ENCODE measurements around the gene TRAPPC14. TPM values are rescaled to one million over a fixed set of nuclear protein-coding genes. Genes with fewer than 3 reads are reported as not detected.
"Not testable (repeated sequence)": the region's sequence is repeated elsewhere in the genome, so short reads cannot be mapped to it uniquely, and the experiment has no call there.

The TRAPPC14 gene
- 10 to 100 TPM; 15.7 to 17.4 TPM for total RNA-seq

DNA sequence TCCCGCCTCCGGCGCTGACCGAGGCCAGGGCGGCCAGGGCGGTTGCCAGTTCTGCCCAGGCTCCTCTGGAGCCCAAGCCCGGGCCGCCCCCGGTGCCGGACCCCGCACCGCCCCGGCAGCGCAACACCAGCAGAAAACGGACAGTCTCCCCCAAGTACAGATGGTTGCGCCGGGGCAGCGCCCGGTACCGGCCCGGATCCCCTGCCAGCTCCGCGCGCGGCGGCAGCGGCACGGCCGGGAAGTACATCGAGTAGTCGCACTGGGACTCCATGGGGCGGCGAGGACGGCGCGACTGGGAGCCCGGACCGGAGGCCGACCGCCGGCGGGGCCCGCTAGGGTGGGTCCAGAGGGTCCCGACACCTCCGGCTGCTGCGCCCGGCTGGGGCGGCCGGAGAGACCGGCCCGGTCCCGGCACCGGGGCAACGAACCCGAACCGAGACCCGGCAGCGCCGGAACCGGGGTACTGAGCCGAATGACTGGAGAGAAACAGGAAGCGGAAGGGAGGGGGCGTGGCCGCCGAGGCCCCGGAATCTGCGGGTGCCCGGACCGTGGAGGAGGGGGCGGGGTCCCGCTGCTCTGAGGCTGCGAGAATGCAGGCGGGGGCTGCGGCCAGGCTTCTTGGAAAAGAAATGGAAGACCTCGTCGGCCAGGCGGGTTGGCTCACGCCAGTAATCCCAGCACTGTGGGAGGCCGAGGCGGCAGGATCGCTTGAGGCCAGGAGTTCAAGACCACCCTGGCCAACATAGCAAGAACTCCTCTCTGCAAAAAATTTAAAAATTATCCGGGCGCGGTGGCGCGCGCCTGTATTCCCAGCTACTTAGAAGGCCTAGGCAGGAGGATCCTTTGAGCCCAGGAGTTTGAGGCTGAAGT, at the start of gene TRAPPC14:
Gene TRAPPC14 (minus strand): TSS at position 495 of the 870 bp plus-strand sequence. CDS start 224 bp downstream, at position 271.
- H3K4me3 Mint-ChIP-seq = peak within 1 kb of the TSS; percentile 67
- intact Hi-C loops (cut with micrococcal nuclease) = no loop called here
- peaks cover 41% of the 10 kb centered on the region for H3K4me1 Mint-ChIP-seq (ENCODE audit: low read depth)
- POLR2A ChIA-PET = interaction anchor here (0.6 to 1.8 kb wide), 7 partner anchors 9 to 33 kb away, joined by 3 to 11 read pairs (median 3); partner anchors contain the start of genes GAL3ST4 and LAMTOR4
- DNase-seq = peak; percentile 96
- peak; percentile 74 for ATAC-seq
- H3K36me3 Mint-ChIP-seq (ENCODE audit: low read depth) = peaks cover 14% of the 10 kb centered on the region
- TF ChIP-seq, protein P1, sequence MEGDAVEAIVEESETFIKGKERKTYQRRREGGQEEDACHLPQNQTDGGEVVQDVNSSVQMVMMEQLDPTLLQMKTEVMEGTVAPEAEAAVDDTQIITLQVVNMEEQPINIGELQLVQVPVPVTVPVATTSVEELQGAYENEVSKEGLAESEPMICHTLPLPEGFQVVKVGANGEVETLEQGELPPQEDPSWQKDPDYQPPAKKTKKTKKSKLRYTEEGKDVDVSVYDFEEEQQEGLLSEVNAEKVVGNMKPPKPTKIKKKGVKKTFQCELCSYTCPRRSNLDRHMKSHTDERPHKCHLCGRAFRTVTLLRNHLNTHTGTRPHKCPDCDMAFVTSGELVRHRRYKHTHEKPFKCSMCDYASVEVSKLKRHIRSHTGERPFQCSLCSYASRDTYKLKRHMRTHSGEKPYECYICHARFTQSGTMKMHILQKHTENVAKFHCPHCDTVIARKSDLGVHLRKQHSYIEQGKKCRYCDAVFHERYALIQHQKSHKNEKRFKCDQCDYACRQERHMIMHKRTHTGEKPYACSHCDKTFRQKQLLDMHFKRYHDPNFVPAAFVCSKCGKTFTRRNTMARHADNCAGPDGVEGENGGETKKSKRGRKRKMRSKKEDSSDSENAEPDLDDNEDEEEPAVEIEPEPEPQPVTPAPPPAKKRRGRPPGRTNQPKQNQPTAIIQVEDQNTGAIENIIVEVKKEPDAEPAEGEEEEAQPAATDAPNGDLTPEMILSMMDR (IDR thresholded peaks at IDR 0.05) = no peak
- H3K27me3 Mint-ChIP-seq = no peaks in the 10 kb centered on the region
- CTCF ChIA-PET = interaction anchor here (0.7 to 2.4 kb wide), 6 partner anchors 7 to 32 kb away, joined by 3 to 9 read pairs (median 5); no protein-coding TSS in a partner anchor
- H3K27ac Mint-ChIP-seq = peak within 1 kb of the TSS; percentile 89
- H3K9me3 Mint-ChIP-seq = no peaks in the 10 kb centered on the region

DNA sequence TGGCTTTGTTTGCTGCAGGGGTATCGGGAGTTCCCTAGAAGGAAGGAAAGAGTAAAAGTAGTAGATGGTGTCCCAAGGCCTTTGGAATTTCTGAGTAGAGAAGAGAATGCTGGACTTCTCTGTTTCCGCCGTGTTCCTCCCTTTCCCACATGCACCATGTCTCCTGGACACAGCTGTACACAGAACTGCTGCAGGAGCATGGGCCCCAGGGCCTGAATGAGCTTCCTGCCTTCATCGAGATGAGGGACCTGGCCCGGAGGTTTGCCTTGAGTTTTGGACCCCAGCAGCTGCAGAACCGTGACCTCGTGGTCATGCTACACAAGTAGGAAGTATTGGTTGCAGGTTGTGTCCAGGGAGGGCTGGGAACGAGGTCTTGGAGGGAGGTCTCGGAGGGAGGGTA, 45.9 kb upstream of the TRAPPC14 start:
- Mint-ChIP-seq H3K4me1 (ENCODE audit: low read depth) (peaks cover 22% of the 10 kb centered on the region), H3K36me3 (ENCODE audit: low read depth) (no peaks in the 10 kb centered on the region), H3K27ac (no peak overlapping the region), H3K27me3 (no peaks in the 10 kb centered on the region), H3K9me3 (no peaks in the 10 kb centered on the region), H3K4me3 (no peak overlapping the region)
- no peak for ATAC-seq
- ChIA-PET POLR2A (no interaction called here), CTCF (interaction anchor here (0.9 to 1.2 kb wide), 3 partner anchors 12 to 14 kb away, joined by 3 to 6 read pairs (median 3); no protein-coding TSS in a partner anchor)
- no peak for DNase-seq
- TF ChIP-seq, protein P1 (IDR thresholded peaks at IDR 0.05) = no peak
- intact Hi-C loops (cut with micrococcal nuclease) = no loop called here

GRCh38 chr7:100200693-100201092, 42.2 kb upstream of the TRAPPC14 start:
- H3K27ac Mint-ChIP-seq = no peak overlapping the region
- no peak for DNase-seq
- intact Hi-C loops (cut with micrococcal nuclease) = no loop called here
- no peak overlapping the region for H3K4me3 Mint-ChIP-seq
- POLR2A ChIA-PET = interaction anchor here (0.6 kb wide), 1 partner anchor 31 kb away, joined by 3 read pairs; no protein-coding TSS in a partner anchor
- ATAC-seq = no peak
- TF ChIP-seq, protein P1 (IDR thresholded peaks at IDR 0.05) = no peak
- H3K36me3 Mint-ChIP-seq (ENCODE audit: low read depth) = no peaks in the 10 kb centered on the region
- CTCF ChIA-PET = interaction anchor here (1.3 to 4.8 kb wide), 2 partner anchors 12 to 68 kb away, joined by 5 to 33 read pairs; no protein-coding TSS in a partner anchor
- H3K9me3 Mint-ChIP-seq = no peaks in the 10 kb centered on the region
- no peaks in the 10 kb centered on the region for H3K27me3 Mint-ChIP-seq
- peaks cover 10% of the 10 kb centered on the region for H3K4me1 Mint-ChIP-seq (ENCODE audit: low read depth)

DNA sequence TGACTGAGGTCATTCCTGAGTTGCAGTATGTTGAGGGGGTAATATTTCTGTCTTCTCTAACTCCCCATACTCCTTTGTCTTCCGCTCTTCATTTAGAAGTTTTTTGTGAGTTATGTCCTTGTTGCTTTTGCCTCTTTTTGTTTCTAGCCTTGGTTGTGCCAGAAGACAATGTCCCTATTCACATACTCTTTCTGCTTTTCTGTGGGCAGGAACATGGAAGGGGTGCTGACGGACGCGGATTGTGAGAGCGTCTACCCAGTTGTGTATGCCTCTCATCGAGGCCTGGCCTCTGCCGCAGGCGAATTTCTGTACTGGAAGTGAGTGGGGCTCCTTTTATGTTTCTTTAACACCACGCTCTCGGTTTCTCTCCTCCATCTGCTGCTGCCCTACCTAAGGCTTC, 39.7 kb upstream of the TRAPPC14 start:
- no peak for DNase-seq
- ChIA-PET POLR2A (no interaction called here), CTCF (interaction anchor here (2.2 kb wide), 1 partner anchor 65 kb away, joined by 8 read pairs; no protein-coding TSS in a partner anchor)
- no peaks in the 10 kb centered on the region for H3K27me3 Mint-ChIP-seq
- H3K4me3 Mint-ChIP-seq = no peak overlapping the region
- H3K9me3 Mint-ChIP-seq = no peaks in the 10 kb centered on the region
- ATAC-seq = no peak
- peaks cover 13% of the 10 kb centered on the region for H3K4me1 Mint-ChIP-seq (ENCODE audit: low read depth)
- TF ChIP-seq, protein P1 (IDR thresholded peaks at IDR 0.05) = no peak
- no peaks in the 10 kb centered on the region for H3K36me3 Mint-ChIP-seq (ENCODE audit: low read depth)
- intact Hi-C loops (cut with micrococcal nuclease) = no loop called here
- no peak overlapping the region for H3K27ac Mint-ChIP-seq

DNA sequence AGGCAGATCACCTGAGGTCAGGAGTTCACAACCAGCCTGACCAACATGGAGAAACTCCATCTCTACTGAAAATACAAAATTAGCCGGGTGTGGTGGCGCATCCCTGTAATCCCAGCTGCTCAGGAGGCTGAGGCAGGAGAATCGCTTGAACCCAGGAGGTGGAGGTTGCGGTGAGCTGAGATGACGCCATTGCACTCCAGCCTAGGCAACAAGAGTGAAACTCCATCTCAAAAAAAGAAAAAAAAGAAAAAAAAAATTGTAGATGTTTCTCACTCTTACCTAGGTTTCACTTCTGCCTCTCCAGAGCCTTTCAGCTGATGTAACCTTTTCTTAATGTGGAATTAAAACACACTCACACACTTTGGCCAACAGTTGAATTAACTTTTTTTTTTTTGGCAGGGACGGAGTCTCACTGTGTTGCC, 37.4 kb upstream of the TRAPPC14 start:
- intact Hi-C loops (cut with micrococcal nuclease); ATAC-seq; H3K9me3 Mint-ChIP-seq; H3K27ac Mint-ChIP-seq; DNase-seq; H3K36me3 Mint-ChIP-seq (ENCODE audit: low read depth); H3K4me3 Mint-ChIP-seq; H3K27me3 Mint-ChIP-seq: not testable (repeated sequence)
- CTCF ChIA-PET = interaction anchor here (0.6 to 5.4 kb wide), 5 partner anchors 14 to 212 kb away, joined by 3 to 34 read pairs (median 5); no protein-coding TSS in a partner anchor
- H3K4me1 Mint-ChIP-seq (ENCODE audit: low read depth) = peaks cover 29% of the 10 kb centered on the region
- POLR2A ChIA-PET = interaction anchor here (1.3 kb wide), 1 partner anchor 15 kb away, joined by 6 read pairs; no protein-coding TSS in a partner anchor
